Stimulated activated CD8-positive, alpha-beta memory T cell treated with anti-CD3 and anti-CD28 coated beads, Interleukin-12 subunit alpha, Interleukin-12 subunit beta, amount 100 ng/mL, for 4 hours (primary cell): ENCODE measurements around the gene CRIP1.

Experiments
- DNase-seq: peaks from one replicate; pipeline ENCODE4 v3.0.0-alpha.2; 2020; ENCODE audit warnings: low read depth

The CRIP1 gene

DNA sequence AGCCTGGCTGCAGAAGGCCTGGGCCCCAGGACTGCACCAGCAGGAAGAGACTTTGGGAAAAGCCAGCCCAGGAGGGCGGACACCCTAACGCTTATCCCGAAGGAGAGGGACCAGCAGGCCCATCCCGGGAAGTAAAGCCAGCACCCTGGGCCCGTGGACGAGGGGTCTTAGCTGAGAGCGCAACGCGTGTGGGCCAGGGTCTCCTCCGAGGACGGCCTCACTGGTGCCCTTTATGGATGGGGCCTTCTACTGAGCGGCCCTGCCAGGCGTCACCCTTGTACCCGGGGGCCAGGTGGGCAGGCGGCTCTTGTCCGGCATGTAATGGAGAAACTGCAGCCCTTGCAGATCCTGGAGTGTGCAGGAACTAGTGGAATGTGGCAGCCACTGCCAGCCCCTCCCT is 18.4 kb downstream of the CRIP1 start:
- no peak for DNase-seq

DNA sequence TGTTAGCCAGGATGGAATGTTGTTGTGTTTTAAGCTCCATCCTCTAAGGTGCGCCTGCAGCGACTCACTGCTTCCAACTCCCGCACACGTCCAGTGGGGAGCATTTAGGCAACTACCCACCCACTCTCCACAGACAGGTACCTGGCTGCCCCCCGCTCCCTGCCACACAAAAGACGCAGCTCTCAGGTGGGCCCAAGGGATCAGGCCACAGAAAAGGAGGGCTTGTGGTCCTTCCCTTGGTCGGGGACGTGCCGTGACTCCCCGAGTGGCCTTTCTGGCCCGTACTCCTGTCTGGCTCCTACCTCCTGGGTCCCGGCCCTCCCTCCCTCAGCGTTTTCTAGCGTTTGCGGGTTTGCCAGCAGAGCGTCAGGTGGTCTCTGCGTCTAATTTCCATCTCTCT is 20.6 kb downstream of the CRIP1 start:
- DNase-seq, result no peak

DNA sequence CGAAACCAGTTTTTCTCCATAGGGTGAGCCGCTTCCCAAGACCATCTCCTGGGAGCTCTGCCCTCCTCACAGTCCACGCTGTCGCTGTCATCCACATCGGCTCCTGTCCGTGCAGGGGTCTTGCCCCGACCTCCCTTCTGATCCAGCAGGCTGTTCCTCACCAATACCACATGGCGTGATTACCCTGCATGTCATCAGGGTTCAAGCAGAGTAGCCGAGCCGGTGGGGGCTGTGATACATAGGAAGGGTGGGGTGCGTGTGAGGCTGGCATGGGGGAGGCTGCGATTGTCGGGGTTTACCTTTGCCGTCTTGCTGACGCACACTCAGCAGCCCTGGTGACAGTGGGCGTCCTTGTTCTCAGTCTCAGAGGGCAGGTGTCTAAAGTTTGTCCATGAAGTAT is 21.4 kb downstream of the CRIP1 start:
- no peak for DNase-seq

DNA sequence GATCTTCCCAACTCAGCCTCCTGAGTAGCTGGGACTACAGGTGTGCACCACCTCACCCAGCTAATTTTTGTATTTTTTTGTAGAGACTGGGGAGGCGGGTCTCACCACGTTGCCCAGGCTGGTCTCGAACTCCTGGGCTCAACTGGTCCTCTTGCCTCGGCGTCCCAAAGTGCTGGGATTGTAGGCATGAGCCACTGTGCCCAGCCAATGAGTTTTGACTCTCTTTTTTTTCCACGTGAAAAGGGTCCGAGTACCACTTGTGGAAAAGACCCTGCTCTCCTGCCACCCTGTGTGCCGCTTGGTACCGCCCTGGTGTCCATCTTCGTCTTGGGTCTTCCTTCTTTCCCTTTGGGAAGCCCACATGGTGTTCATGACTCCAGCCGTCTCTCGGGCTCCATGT is 21.9 kb downstream of the CRIP1 start:
- no peak for DNase-seq

- no peak for DNase-seq
These were observed 30.4 kb downstream of the CRIP1 start for GRCh38 chr14:105517096-105517495.

GRCh38 chr14:105519946-105520698 is 33.4 kb downstream of the CRIP1 start:
- no peak for DNase-seq

- DNase-seq, result no peak
These were observed 38.6 kb downstream of the CRIP1 start for GRCh38 chr14:105525326-105525725.

GRCh38 chr14:105525861-105526775 is 39.4 kb downstream of the CRIP1 start, which contains the start of gene TMEM121:
TMEM121 (plus strand) TSS chr14:105526583; CDS start chr14:105528835, 2,252 bp downstream.
- no peak for DNase-seq

DNA sequence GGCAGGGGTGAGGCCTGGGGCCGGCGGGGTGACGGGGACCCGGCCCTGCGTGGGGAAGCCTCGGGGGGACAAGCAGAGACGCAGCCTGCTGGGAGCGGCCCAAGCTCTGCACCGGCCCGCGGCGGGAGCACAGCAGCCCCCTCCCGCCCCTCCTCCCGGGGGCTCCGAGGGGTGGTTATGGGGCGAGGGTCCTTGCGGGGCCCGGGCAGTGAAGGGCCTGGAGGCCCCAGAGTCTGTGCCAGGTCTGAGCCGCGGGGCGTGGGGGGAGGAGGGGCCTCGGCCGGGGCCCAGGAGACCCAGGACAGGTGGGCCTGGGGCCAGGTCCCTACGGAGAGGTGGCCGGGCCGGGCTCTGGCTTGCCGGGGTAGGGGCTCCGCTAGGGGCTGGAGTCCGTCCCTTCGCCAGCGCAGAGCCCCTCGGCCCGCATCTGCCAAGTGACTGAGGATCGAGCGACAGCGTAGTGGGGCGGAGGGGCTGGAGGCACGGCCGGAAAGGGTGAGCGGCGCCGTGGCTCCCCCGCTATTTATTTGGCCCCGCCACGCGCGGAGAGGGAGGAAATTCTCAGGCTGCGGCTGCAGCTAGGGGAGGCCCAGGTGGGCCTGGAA is 40.2 kb downstream of the CRIP1 start:
- no peak for DNase-seq

DNA sequence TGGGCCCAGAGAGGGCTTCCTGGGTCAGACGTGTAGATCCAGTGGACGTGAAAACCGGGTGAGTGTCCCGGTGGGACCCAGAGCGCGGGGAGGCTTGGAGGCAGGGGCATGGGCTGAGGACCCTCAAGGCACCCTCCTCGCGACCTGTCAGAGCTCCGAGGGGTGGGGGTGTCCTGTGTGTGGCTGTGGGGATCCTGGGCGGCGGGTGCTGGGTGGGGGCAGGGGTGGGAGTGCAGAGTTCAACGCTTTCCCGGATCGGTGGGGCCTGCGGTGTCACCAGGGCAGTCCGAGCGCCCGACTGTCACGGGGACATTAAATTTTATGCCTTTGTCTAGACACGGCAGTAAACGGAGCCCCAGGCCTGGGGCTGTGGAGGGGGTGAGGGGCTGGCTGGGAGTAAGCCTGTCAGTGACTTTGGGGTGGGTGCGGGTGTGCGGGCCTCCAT is 40.7 kb downstream of the CRIP1 start:
- no peak for DNase-seq

GRCh38 chr14:105527826-105528585 is 41.3 kb downstream of the CRIP1 start:
- peak; percentile 65 for DNase-seq

DNA sequence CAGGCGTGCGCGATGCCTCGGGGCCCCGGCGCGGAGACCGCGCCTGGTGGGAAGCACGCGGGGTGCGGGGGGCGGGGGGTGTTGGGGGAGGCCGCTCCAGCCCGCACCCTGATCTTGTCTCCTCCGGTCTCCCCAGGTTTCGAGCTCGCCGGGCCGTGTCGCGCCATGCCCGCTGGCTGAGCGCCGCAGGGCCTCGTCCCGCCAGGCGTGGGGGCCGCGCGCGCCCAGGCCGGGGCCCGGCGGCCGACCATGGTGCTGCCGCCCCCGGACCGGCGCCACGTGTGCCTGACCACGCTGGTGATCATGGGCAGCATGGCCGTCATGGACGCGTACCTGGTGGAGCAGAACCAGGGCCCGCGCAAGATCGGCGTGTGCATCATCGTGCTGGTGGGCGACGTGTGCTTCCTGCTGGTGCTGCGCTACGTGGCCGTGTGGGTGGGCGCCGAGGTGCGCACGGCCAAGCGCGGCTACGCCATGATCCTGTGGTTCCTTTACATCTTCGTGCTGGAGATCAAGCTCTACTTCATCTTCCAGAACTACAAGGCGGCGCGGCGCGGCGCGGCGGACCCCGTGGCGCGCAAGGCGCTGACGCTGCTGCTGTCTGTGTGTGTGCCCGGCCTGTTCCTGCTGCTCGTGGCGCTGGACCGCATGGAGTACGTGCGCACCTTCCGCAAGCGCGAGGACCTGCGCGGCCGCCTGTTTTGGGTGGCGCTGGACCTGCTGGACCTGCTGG is 42.1 kb downstream of the CRIP1 start:
- peak; percentile 44 for DNase-seq

DNA sequence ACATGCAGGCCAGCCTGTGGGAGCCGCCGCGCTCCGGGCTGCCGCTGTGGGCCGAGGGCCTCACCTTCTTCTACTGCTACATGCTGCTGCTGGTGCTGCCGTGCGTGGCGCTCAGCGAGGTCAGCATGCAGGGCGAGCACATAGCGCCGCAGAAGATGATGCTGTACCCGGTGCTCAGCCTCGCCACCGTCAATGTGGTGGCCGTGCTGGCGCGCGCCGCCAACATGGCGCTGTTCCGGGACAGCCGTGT is 42.6 kb downstream of the CRIP1 start:
- no peak for DNase-seq

- no peak for DNase-seq
These were observed 43.0 kb downstream of the CRIP1 start for GRCh38 chr14:105529569-105530284.

DNA sequence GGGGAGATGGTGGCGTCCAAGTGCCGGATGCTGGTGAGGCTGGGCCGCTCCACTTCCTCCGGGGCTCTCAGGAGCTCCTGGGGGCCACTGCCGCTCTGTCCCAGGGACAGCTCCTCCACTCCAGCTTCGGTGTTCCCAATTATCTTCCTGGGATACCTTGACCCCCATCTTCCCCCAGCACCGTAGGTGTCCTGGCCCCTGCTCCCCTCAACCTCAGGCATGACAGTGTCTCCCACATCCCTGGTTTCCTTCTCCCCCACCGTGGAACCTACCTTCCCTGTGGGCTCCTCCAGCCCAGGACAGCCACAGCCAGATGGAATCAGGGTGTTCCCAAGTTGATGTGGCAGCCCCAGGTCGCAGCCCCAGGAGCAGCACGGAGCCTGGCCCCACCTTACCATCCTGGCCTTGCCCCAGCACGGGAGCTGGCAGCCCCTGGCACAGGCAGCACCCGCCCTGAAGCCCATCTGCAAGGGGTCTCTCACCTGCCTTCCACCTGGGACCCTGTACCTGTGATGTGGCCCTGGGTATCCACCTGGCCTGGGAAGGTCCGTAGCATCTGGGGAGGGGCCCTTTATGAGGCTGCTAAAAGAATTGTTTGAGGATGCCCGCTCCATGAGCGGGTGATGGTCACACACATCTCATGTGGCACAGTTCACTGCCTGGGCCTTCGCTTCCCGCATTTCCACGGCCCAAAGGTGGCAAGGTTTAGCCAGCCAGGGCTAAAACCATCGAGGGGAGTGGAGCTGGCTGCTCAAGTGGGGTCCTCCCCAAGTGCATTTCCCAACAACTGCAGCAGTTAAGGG is 43.8 kb downstream of the CRIP1 start:
- DNase-seq, result no peak

DNA sequence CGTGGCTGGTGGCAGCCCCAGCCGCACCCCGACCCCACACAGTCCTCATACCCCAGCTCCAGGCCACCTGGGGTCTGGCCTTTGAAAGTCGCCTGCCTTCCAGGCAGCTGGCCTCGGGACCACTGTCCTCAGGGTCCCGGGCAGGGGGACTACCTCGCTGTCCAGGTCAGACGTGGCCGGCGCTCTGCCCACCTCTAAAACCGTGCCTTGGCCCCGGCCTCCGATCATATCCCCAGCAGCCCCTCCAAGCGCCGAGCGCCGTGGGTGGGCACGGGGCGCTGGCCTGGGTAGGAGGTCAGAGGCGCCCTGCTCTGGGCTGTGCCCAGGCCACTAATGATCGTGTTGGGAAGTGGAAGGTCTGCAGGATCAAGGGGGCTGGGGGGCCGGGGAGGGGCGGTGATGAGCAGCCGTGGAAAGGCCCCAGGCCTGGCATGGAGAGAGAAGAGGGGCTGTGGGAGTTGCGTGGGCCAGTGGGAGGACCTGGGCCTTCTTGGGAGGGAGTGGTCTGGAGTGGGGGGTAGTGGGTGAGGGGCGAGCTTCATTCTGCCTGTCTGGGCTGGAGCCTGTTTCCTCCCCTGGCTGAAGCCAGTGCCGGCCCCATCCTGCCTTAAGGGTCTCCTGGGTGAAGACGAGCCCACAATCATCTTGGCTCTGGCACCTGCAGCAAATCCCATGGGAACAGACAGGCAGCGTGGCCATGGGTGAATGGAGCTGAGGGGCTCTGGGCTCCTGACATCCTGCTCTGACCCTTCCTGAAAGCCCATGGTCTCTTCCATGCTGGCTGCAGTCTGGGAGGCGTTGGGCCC is 44.6 kb downstream of the CRIP1 start:
- no peak for DNase-seq

GRCh38 chr14:105531894-105532623 is 45.4 kb downstream of the CRIP1 start:
- no peak for DNase-seq

DNA sequence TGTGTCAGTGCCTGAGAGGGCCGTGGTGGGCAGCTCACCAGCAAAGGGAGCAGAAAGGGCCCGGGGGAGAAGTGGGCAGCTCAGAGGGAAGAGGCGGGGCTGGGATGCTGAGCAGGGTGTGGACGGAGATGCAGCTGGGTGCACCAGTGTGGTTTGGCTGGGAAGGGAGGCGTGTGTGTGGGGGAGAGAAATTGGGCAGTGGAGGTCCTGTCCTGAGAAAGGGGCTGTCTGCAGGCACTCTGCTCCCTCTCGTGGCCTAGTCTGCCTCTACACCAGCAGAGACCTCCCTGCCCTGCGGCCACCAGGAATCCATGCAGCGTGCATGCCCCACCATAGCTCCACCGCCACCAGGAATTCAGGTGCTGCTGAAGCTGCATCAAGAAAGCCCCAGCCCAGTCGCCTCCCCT is 46.1 kb downstream of the CRIP1 start:
- no peak for DNase-seq
